GM18505 (cell line): ENCODE measurements around the gene STK10.

Experiments used
- ATAC-seq: cut with Tn5 transposase; IDR thresholded peaks from one replicate; pipeline ENCODE4 v1.9.1; 2021; ENCODE audit not compliant: unreplicated experiment
- POLR2A ChIP-seq: IDR thresholded peaks from 4 replicates; pipeline ENCODE4 v1.6.1; 2011; ENCODE audit warnings: borderline replicate concordance; ENCODE audit not compliant: insufficient read depth, insufficient read length; ENCODE audit errors: extremely low read depth

Gene STK10

DNA sequence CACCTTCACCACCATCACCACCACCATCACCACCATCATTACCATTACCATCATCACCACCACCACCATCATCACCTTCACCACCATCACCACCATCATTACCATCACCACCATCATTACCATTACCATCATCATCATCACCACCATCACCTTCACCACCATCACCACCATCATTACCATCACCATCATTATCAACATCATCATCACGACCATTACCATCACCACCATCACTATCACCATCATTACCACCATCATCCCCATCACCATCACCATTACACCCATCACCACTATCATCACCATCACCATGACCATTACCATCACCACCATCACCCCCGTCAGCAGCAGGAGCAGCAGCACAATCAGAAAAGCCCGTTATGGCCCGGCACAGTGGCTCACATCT is 89.1 kb downstream of the STK10 start:
- no peak for TF ChIP-seq POLR2A
- ATAC-seq, result no peak

DNA sequence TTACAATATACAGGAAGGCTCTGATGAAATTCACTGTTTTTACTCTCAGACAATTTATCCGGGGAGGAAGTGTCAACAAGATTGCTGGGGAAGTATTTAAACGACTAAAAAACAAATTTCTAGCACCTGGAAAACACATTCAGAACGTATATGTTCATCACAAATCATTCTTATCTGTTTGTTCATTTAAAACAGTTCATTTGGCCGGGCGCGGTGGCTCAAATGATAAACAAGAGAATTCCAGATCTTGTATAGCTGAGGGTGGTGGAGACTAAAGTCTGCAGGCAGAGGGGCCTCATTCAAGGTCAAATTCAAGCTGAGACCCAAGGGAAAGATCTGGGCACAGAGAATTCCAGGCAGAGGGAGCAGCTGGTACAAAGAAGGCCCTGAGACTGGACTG is 90.0 kb downstream of the STK10 start:
- TF ChIP-seq POLR2A, result no peak
- ATAC-seq, result no peak

DNA sequence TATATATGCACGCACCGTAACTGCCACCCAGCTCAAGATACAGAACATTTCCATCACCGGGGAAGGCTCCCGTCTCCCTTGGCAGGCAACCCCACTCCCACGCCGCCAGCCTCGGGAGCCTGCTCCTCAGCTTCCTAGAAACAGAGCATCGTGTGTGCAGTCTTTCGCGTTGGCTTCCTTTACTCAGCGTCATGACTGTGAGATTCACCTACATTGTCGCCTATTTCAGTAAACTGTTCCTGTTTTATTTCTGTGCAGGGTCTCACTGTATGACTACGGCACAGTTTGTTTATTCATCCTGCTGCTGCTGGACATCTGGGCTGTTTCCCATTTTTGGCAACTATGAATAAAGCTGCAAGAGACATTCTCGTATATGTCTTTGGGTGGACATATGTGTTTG is 90.7 kb downstream of the STK10 start:
- no peak for ATAC-seq
- no peak for TF ChIP-seq POLR2A

DNA sequence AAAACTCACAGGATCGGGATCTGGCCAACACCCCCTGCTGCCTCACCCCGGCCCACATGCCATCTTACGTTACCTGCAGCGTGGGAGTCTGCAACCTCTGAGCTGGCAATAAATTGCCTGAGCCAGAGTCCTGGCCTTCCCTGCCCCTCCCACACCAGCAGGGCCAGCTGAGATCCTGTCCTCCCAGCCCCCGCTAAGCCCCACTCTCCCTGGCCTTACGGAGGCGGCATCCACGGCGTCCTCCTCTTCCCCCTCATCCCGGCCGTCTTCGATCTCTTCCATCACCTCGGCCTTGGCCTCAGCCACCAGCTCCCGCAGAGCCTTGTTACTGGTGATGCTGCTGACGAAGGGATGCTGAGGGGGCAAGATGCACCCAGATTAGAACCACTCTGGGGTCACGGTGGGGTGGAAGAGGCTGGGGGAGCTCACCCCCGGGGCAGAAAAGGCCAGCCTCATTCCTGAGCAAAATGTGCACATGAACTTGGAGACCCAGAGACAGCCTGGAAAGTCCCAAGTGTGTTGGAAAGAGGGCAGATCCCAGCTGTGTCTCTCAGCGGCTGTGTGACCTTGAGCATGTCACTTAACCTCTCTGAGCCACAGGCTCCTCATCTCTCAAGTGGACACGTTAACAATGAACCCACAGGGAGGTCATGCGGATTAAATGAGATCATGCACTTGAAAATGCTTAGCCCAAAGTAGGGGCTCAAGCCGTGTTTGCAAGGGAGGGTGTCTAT is 91.7 kb downstream of the STK10 start:
- TF ChIP-seq POLR2A, result peak; percentile 4

DNA sequence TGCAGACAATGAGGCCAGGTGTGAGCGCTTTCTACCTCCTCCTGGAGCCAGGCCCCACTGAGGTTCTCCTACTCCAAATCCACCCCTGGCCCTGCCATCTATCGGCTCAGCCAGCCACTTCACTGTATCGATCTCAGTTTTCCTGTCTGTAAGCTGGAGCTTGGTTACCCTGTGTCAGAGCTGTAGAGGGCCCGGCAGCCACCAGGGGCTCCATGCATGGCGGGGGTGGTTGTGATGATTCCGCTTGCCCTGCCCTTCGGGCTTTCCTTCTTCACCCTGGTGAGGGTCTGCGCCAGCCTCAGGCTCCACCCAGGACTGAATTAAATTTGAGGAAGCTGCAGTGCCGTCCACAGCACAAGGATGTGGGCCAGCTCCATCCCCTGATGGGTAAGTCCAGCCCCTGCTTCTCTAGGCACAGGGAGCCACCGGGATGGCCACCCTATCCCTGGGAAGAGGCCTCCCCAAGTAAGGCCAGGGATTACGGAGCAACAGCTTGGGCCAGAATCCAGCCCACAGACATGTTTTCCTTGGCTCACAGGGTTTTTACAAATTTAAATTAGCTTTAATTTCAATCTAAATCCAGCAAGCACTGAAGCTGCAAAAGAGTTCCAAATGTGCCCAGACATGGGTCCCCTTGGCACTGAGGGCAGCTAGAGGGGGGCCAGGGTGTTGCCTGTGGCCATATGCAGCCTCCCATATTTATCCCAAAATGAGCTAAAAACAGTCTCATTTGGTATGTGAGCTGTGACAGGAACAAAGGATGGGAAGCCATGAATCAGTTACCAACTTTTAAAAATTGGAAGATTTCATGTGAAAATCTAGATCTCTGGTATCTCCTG is 92.4 kb downstream of the STK10 start:
- no peak for ATAC-seq

More for the DNA sequence above, 91.7 kb downstream of the STK10 start:
- no peak for ATAC-seq

DNA sequence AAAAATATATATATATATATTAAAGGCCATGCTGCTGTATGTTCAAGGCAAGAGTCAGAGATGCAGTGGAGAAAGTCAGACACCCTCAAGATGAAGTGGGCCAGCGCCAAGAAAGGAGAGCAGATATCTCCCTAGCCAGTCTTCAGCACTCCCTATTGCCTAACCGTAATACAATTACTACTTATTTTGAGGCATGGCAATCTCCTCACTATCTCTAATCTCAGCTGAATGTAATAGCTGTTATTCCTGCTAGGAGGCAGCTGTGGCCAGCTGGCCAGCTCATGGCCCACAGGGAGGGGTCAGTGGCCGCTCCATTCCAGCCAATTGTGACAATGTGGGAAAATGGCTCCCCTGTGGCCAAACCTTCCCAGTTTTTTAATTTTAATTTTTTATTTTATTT is 94.1 kb downstream of the STK10 start:
- TF ChIP-seq POLR2A, result no peak
- no peak for ATAC-seq

More for the DNA sequence above, 92.4 kb downstream of the STK10 start:
- TF ChIP-seq POLR2A, result peak; percentile 11

DNA sequence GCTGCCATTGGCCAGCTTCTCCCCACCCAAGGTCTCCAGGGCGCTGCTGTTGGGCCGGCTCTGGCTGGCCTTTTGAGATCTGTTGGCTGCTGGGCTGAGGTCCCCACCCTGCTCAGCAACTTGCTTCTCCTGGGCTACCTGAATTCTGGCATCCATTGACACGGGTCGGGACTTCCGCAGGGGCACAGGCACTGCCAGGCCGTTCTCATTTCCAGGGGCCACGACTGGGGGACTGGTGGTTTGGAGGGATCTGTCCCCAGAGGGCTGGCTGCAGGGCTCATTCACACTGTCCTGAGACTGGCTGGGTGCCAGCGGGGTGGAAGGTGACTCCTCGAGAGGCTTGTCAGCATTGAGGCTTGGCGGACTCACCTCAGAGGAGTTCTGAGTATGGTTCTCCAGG is 94.5 kb downstream of the STK10 start:
- no peak for TF ChIP-seq POLR2A
- ATAC-seq, result no peak

DNA sequence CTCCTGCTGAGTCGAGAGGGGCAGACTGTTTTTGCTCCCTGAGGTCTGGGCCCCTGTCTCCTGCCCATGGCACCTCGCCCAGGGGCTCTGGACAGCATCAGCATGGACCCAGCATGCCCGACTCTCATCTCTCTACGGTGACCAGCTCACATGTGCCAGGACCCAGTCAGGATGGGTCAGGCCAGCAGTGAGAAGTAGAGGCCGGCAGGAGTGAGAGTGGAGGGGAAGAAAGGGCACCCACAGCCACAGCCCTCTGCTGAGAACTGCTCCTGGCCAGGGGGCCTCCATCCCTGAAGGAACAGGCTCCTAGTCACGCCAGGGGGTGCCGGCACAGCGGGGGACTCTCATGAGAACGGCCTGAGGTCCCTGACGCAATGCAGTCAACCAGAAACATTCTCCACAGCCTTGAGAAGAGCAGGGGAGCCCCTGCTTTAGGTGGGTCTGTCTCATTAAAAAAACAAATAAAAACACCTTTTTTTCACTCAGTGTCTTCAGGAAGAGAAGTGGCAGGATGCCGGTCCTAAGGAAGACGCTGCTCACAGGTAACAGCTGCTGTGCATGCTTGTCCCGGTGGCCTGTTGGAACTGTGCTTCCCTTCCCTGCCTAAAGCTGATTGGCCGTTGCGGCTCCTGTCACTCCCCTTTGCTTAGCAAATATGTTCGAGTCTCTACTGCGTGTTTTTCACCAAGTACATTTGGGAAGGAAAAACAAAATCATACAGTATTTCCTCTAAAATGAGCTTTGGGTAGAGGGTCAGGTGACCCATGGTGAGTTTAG is 95.9 kb downstream of the STK10 start:
- no peak for TF ChIP-seq POLR2A
- ATAC-seq, result no peak

DNA sequence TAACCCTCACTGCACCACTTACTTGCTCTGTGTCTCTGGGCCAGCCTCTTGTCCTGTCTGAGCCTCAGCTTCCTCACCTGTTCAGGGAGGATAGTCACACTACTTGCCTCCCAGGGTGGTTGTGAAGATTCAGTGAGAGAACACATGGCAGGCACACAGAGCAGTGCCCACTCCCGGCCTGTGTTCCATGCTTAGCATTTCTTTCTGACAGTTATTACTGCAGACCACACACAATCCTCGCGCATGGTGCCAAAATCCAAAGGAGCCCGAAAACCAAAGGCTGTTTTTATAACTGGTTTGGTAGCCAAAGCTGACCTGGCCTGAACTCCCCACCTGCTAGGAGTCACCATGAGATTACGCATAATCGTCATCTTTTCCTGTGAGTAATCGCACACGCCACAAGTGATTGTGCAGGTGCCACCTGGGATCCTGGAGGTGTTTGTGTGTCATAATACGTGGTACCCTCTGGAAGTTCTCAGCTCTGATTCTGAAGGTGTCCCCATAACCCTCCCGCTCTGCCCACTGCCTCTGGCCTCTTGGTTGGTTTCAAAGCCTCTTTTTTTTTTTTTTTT is 97.0 kb downstream of the STK10 start:
- ATAC-seq, result no peak
- TF ChIP-seq POLR2A, result no peak

DNA sequence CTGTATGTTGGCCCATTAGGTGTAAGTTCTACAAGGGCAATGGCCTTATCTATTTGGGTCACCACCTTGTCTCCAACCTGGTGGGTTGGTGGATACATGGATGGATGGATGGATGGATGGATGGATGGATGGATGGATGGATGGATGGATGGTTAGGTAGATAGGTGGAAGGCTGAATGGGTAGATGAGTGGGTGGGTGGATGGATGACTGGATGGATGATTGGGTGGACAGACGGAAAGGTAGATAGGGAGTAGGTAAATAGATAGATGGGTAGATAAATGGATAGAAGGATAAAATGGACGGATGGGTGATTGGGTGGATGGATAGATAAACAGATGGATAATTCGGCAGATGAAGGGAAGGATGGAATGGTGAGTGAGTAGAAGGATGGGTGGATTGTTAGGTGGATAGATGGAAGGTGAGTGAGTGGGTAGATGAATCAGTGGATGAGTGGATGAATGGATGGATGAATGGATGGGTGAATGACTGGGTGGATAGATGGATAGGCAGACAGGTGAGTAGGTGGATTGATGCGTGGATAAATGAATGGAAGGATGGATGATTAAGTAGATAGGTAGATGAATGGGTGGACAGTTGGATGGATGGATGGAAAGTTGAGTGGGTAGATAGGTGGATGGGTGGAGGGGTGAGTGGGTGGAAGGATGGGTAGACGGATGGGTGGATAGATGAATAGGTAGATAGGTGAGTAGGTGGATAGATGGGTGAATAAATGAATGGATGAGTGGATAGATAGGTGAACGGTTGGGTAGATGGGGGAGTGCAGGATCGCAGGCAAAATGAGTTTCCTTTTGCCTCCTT is 98.5 kb downstream of the STK10 start:
- no peak for ATAC-seq
- TF ChIP-seq POLR2A, result peak; percentile 24

DNA sequence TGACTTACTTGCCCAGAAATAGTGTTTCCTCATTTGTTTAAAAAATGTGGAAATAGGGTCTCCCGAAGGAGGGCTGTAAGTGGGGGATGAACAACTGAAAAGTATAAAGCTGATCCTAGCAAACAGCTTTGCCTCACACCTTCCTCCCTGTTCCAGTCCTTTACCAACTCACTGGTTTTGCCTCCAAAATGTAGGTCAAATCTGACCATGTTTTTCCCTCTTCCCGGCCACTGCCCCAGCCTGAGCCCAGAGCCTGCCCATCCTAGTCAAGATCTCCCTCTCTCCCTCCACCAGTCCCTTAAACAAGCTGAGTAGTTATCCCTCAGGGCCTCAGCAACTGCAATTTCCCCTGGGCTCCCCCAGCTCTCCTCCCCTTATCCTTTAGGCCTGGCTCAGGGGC is 99.2 kb downstream of the STK10 start:
- no peak for TF ChIP-seq POLR2A
- no peak for ATAC-seq

DNA sequence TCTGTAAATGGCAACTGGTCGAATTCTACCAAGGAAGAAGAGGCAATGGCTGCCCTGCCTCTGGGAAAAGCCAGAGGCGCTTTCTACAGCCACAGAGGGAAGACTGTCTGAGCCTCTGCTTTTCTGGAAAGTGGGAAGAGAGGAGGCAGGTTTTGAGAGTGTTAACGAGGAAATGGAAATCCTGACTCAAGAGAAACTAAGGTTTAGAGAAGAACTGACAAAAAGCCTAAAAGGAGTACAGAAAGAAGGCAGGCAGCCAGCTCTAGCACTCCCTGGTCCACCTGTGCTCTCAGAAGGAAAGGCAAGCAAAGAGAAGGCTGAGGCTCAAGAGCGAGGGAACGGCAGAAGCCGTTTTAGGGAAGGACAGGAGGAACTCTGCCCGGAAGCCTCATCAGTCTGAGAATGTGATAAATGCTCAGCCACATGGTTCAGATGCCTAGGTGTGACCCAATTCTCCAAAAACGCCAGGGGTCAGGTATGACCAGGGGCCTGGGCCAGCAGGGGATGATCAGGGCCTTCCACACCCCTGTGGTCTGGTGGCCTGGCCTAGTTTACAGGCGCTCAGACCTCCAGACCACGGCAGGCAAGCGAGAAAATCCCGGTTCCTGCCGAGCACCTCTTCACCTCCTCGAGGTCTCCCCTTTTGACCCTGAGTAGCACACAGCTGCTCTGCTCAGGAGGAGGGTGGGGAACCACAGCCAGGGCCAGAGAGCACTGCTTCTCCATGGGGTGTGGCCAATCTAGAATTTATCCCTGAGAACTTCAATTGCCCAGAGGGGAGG is 101.6 kb downstream of the STK10 start:
- TF ChIP-seq POLR2A, result no peak
- no peak for ATAC-seq
